ENCODE results near the gene USP31.
A peak's percentile ranks its signal among the peaks of the same experiment; 100 is the strongest.
"Not testable (repeated sequence)": the region's sequence is repeated elsewhere in the genome, so short reads cannot be mapped to it uniquely, and the experiment has no call there.

USP31 gene

DNA sequence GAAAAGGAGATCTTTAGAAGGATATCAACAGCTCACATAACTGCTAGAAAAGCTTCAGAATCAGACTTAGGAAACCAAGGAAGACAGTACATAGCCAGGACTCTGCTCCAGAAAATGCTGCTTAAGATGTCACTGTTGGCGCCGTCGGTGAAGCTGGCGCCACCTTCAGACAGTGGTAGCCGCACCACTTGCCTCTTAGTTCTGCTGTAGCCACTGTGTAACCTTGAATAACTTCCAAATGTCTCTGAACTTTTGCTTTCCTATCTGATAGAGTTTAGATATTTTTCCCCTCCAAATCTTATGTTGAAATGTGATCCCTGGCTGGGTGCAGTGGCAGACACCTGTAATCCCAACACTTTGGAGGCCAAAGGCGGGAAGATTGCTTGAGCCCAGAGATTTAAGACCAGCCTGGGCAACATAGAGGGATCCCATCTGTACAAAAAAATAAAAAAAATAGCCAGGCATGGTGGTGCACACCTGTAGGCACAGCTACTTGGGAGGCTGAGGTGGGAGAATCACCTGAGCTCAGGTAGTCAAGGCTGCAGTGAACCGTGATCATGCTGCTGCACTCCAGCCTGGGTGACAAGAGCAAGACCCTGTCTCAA lies 6.3 kb upstream of the USP31 start:
- DNase-seq, result no peak

DNA sequence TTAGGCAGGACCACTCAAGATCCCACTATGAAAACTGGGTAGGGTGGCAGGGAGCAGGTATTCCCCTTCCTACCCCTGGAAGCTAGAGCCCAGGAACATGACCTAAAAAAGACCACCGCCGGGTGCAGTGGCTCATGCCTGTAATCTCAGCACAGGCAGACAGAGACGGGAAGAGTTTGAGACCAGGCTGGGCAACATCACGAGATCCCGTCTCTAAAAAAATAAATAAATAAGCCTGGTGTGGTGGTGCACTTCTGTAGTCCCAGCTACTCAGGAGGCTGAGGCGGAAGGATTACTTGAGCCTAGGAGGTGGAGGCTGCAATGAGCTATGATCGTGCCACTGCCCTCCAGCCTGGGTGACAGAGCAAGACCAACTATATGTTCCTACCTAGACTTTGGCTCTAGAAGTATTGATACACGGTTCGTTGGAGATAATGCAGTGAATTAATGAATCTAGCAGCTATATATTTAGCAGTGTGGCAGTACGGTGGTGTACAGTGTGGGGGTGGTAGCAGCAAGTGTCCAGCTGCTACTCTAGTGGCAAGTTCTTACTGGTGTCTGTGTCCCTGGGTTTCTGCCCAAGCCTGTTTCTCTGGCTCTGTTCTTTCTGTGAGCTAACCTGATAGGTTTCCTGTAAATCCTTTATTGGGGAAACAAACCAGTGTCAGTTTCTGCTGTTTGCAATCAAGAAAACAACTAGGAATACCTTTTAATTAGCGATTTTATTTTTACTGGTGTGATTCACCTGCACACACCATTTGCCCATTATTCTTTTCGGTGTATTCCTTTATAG lies 3.3 kb upstream of the USP31 start:
- DNase-seq, result no peak

DNA sequence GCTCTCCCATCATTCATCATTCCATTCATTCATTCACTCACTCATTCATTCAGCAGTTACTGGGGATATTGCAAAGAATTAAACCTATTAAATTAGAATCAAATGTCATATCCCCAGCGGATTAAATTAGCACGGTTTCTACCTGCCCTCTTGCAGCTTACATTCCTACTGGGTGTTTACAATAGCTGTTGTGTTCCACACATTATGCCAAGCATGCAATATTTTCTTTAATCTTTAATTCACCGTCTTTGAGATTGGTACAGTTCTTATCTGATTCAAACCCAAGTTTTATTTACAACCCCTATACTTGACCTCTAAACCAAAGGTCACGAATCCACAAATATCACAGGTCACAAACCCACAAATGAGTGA lies 727 bp upstream of the USP31 start:
- no peak for DNase-seq

DNA sequence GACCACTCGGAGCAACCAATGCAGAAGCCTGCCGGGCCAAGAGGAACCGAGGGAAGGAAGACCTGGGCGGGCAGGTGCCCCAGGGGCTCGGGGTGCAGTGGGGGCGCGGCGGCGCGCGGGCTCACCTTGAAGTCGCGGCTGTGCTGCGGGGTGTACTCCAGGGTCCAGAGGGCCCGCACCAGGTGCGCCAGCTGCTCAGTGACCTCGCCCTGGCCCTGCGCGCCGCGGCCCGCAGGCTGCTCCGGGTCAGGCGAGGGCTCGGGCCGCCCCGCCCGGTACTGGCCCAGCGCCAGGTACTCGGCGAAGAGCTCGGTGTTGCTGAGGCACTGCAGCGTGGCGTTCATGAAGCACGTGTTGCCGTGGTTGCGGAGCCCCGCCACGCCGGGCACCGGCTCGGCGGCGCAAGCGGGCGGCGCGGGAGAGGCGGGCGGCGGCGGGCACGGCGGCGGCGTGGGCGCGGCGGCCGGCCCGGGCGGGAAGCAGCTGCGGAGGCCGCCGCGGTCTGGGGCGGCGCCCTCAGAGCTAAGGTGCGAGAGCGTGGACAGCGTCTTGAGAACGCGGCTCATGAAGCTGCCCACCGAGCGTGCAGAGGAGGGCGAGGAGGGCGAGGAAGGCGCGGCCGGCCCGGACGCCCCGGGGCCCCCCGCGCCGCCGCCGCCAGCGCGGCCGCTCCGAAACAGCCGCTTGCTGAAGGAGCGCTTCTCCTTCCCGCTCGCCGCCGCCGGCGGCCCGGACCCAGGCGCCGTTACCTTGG lies 562 bp downstream of the USP31 start:
- DNase-seq, result peak; percentile 47

GRCh38 chr16:23148166-23148512 lies 1.1 kb downstream of the USP31 start:
- DNase-seq, result no peak

GRCh38 chr16:23147666-23148065 lies 1.6 kb downstream of the USP31 start:
- DNase-seq, result no peak

GRCh38 chr16:23146877-23147601 lies 2.2 kb downstream of the USP31 start:
- DNase-seq, result no peak

DNA sequence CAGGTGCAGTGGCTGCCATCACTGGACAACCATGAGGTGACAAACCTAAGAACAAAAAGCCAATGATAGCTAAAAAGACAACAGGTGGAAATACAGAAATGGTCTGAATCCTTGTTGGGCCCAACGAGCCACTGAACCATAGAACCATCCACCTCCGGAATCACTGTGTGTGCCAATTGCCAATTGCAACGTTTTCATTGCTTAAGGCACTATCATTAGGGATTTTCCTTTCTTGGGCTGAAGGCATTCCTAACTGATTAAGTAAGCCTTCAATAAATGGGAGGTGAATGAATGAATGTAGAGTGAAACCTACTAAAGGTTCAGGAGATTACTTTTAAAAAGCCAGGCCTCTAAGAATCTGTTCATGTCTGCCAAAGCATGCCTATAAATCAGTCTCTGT lies 3.6 kb downstream of the USP31 start:
- DNase-seq, result no peak

- DNase-seq, result no peak
Measured at GRCh38 chr16:23145186-23145585, 4.1 kb downstream of the USP31 start.

GRCh38 chr16:23144393-23144792 lies 4.9 kb downstream of the USP31 start:
- not testable (repeated sequence) for DNase-seq

DNA sequence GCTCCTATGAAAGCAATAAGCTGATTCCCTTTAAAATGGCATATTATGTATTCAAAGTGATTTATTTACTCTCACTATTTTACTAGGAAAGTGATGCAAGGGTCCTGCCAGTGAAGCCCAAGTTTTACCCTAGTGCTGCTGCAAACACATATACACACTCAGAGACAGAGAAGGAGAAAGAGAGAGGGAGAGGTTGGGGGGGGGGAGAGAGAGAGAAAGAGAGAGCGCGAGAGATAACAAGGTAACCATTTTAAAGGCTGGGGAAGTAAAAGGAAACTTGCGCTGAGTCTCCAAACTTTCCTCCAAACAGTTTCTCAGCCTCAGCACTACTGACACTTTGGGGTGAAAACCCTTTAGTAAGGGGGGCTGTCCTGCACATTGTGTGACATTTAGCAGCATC lies 5.9 kb downstream of the USP31 start:
- no peak for DNase-seq

DNA sequence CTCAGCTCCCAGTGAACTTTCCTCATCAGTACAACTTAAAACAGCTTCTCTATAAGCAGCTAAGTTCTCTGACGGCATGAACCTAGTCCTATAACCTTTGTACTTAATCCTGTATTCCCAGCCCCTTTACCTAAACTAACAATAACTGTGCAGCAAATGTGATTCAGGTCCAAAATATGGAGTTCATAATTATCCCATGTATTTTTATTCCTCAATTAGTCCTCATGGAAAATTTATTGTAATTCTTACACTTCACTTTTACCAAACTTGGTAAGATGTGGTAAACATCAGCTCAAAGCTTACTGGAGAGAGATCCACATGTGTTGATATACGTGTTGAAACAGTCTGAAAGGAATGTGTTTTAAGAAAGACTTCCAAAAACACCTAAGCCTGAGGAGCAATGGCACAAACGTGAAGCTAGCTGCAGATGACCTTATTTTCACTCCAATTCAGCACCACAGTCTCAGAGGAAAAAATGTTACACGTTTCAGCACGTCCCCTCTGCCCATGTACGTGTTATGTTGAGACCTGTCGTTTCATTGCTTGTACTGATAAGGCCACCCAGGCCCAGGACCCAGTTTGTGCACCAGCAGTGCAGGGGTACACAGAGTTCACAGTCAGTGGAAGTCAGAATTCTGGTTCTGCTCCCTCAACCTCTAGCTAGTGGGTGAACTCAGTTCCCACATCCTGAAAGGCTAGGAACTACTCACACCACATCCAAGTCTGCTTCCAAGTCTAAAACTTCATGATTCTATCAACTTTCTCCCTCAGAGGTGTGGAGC lies 7.1 kb downstream of the USP31 start:
- DNase-seq, result no peak

GRCh38 chr16:23141500-23141899 lies 7.8 kb downstream of the USP31 start:
- DNase-seq, result no peak

DNA sequence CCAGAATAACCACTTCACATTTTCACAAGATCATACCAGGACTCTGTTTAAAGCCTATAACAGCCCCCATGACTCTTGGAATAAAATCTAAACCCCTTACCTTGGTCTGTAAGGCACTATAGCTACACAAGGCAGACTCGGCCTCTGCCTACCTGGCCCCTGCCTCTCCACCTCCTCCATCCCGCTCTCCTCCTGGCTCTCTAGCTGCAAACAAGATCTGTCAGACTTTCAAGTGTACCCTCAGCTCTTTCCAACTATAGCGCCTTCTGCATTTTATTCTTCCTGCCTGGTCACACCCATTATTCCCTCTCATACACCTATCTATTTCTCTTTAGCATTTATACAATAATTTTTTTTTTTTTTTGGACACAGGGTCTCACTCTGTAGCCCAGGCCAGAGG lies 8.2 kb downstream of the USP31 start:
- no peak for DNase-seq

DNA sequence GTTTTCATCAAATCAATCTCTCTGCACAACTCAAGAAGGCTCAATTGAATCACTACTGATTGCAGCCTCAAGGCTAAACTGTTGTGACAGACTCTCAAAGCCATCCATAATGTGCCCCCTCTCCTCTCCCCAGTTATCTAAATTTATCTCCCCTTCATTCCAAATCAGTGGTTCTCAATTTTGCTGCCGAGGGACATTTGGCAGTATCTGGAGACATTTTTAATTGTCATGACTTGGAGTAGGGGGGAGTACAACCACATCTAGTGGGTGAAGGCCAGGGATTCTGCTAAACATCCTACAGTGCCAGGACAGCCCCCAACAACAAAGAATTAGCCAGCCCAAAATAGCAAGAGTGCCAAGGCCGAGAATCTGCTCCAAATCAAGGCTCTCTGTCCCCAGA lies 9.1 kb downstream of the USP31 start:
- DNase-seq, result no peak

DNA sequence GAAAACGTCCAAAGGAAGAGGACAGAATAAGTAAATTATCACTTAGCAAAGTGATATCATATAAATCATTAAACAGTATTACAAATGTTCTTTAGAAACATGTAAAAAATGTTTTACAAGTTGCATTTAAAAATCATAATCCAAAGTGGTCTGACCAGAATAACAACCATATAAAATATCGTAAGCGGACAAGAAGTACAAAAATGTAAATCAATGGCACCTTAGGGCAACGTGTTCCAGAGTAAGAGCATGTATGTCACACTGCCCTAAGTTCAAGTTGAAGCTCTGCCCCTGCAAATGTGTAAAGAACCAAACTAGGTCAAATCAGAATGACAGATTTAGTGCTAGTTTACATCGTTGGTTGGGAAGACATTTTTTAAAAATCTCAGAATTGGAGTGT lies 11.4 kb downstream of the USP31 start:
- DNase-seq, result no peak

DNA sequence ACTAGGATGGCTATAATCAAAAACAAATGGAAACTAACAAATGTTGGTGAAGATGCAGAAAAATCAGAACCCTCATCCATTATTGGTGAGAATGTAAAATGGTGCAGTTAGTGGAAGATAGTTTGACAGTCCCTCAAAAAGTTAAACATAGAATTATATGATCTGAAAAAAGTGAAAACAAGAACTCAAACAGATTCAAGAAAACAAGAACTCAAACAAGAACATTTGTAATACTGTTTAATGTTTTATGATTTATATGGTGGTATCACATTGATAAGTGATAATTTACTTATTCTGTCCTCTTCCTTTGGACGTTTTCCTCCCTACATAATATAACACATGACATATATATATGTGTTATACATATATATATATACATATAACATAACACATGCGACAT lies 12.0 kb downstream of the USP31 start:
- DNase-seq, result no peak

- no peak for DNase-seq
Measured at GRCh38 chr16:23134274-23134673, 15.0 kb downstream of the USP31 start.

- no peak for DNase-seq
Measured at GRCh38 chr16:23132775-23133463, 16.3 kb downstream of the USP31 start.

DNA sequence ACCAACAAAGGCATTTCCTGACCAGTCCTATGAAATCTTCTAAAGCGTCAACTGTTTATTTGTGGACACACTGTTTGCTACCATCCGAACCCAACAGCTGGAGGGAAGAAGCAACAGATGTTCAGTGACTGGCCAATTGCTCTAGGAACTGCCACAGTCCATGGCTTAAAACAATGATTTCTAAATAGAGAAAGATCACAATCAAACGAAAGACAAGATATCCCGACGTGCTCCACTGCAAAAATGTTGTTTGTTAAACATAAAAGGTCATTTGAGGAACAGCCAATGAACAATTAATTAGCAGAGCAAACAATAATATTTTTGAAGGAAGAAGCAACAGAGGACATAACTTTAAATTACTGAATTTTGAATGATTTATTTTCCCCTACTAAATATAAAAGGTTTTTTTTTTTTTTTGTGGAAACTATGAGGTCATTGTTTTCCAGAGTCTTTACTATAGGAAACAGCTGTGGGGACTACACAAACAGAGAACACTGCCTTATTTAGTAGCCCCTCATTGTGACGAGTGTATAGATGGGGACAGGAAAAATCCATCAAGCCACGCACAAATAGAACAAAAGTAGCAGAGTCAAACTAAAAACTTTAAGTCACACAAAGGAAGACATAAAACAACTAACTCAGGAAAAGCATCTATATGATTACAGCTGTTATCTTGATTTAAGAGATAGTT lies 17.2 kb downstream of the USP31 start:
- no peak for DNase-seq

- DNase-seq, result no peak
Measured at GRCh38 chr16:23131436-23131835, 17.8 kb downstream of the USP31 start.

All from activated gamma-delta T cell (primary cell).